Measurements from ENCODE around the gene ERP44. TPM values are rescaled to one million over a fixed set of nuclear protein-coding genes. Genes with fewer than 3 reads are reported as not detected.

The ERP44 gene
- total RNA-seq, 1 experiment from 2014 or later: 9.4 TPM

GRCh38 chr9:100131875-100132430 is 33.2 kb upstream of the ERP44 start:
- H3K9me2 ChIP-seq (ENCODE audit: insufficient read depth): no peaks in the 10 kb centered on the region
- intact Hi-C loops (cut with micrococcal nuclease): no loop called here
- H3K4me2 ChIP-seq (ENCODE audit: low read length): no peak overlapping the region
- no peaks in the 10 kb centered on the region for H3K27me3 ChIP-seq (ENCODE audit: insufficient read depth, low read length)
- TF ChIP-seq CEBPB (IDR thresholded peaks at IDR 0.05; ENCODE audit: low read depth) (no peak), ATF3 (IDR thresholded peaks at IDR 0.05) (no peak), ZNF274 (IDR thresholded peaks at IDR 0.05; ENCODE audit: low read depth, low read length) (no peak), ZFX (IDR thresholded peaks at IDR 0.05) (no peak), JUND (IDR thresholded peaks at IDR 0.05) (no peak), EGR1 (IDR thresholded peaks at IDR 0.05; ENCODE audit: low read depth) (no peak)
- TF ChIP-seq, protein P1, sequence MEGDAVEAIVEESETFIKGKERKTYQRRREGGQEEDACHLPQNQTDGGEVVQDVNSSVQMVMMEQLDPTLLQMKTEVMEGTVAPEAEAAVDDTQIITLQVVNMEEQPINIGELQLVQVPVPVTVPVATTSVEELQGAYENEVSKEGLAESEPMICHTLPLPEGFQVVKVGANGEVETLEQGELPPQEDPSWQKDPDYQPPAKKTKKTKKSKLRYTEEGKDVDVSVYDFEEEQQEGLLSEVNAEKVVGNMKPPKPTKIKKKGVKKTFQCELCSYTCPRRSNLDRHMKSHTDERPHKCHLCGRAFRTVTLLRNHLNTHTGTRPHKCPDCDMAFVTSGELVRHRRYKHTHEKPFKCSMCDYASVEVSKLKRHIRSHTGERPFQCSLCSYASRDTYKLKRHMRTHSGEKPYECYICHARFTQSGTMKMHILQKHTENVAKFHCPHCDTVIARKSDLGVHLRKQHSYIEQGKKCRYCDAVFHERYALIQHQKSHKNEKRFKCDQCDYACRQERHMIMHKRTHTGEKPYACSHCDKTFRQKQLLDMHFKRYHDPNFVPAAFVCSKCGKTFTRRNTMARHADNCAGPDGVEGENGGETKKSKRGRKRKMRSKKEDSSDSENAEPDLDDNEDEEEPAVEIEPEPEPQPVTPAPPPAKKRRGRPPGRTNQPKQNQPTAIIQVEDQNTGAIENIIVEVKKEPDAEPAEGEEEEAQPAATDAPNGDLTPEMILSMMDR (IDR thresholded peaks at IDR 0.05 in 2 of 3, conservative IDR thresholded peaks at IDR 0.05 in 1 of 3; ENCODE audit: borderline replicate concordance in 1 of 3, insufficient read depth in 1 of 3, low read depth in 2 of 3, low read length in 2 of 3): no peak
- no peaks in the 10 kb centered on the region for H3K9me3 ChIP-seq (ENCODE audit: control insufficient read depth in 1 of 2, insufficient read depth in 1 of 2, low read depth in 1 of 2, low read length in 2 of 2)
- H2AFZ ChIP-seq (ENCODE audit: low read depth, low read length, poor library complexity, severe bottlenecking): no peak overlapping the region
- no peaks in the 10 kb centered on the region for H4K20me1 ChIP-seq (ENCODE audit: insufficient read depth)
- ChIA-PET CTCF (no interaction called here), POLR2A (no interaction called here), RAD21 (ENCODE audit: low non-redundant PET in 1 of 2, low total read pairs in 2 of 2, uncharacterized antibody in 2 of 2, unreplicated experiment in 2 of 2) (no interaction called here)
- ATAC-seq (no peak), DNase-seq (ENCODE audit: low read depth, low spot score) (no peak)
- no peak overlapping the region for H3K9ac ChIP-seq (ENCODE audit: low read length)
- H3K27ac ChIP-seq (ENCODE audit: low read depth, low read length): no peak overlapping the region
- no peaks in the 10 kb centered on the region for H3K36me3 ChIP-seq (ENCODE audit: control insufficient read depth in 1 of 2, insufficient read depth in 2 of 2, low read length in 2 of 2)
- no TSS peak for BruUV-seq (replicated peaks)
- H3K4me3 ChIP-seq (replicated peaks in 1 of 2; ENCODE audit: low read depth in 1 of 2, low read length in 2 of 2): no peak overlapping the region
- no peaks in the 10 kb centered on the region for H3K79me2 ChIP-seq (ENCODE audit: insufficient read depth, low read length)
- H3K4me1 ChIP-seq (ENCODE audit: control insufficient read depth in 1 of 2, insufficient read depth in 2 of 2, low read length in 2 of 2): no peaks in the 10 kb centered on the region

GRCh38 chr9:100131216-100131615 is 32.4 kb upstream of the ERP44 start:
- no peaks in the 10 kb centered on the region for H3K36me3 ChIP-seq (ENCODE audit: control insufficient read depth in 1 of 2, insufficient read depth in 2 of 2, low read length in 2 of 2)
- no peaks in the 10 kb centered on the region for H4K20me1 ChIP-seq (ENCODE audit: insufficient read depth)
- intact Hi-C loops (cut with micrococcal nuclease): no loop called here
- BruUV-seq (replicated peaks): no TSS peak
- no peak overlapping the region for H2AFZ ChIP-seq (ENCODE audit: low read depth, low read length, poor library complexity, severe bottlenecking)
- ChIA-PET POLR2A (no interaction called here), RAD21 (ENCODE audit: low non-redundant PET in 1 of 2, low total read pairs in 2 of 2, uncharacterized antibody in 2 of 2, unreplicated experiment in 2 of 2) (no interaction called here), CTCF (no interaction called here)
- H3K9me3 ChIP-seq (ENCODE audit: control insufficient read depth in 1 of 2, insufficient read depth in 1 of 2, low read depth in 1 of 2, low read length in 2 of 2): no peaks in the 10 kb centered on the region
- DNase-seq (ENCODE audit: low read depth, low spot score) (no peak), ATAC-seq (no peak)
- H3K9ac ChIP-seq (ENCODE audit: low read length): no peak overlapping the region
- no peaks in the 10 kb centered on the region for H3K4me1 ChIP-seq (ENCODE audit: control insufficient read depth in 1 of 2, insufficient read depth in 2 of 2, low read length in 2 of 2)
- H3K79me2 ChIP-seq (ENCODE audit: insufficient read depth, low read length): no peaks in the 10 kb centered on the region
- no peak overlapping the region for H3K27ac ChIP-seq (ENCODE audit: low read depth, low read length)
- no peaks in the 10 kb centered on the region for H3K27me3 ChIP-seq (ENCODE audit: insufficient read depth, low read length)
- H3K4me3 ChIP-seq (replicated peaks in 1 of 2; ENCODE audit: low read depth in 1 of 2, low read length in 2 of 2): no peak overlapping the region
- no peak overlapping the region for H3K4me2 ChIP-seq (ENCODE audit: low read length)
- no peaks in the 10 kb centered on the region for H3K9me2 ChIP-seq (ENCODE audit: insufficient read depth)
- TF ChIP-seq ZNF274 (IDR thresholded peaks at IDR 0.05; ENCODE audit: low read depth, low read length) (no peak), YY1 (IDR thresholded peaks at IDR 0.05; ENCODE audit: extremely low read depth, insufficient replicate concordance, low read depth, low read length) (no peak), REST (IDR thresholded peaks at IDR 0.05; ENCODE audit: low read depth) (no peak), EGR1 (IDR thresholded peaks at IDR 0.05; ENCODE audit: low read depth) (no peak), JUND (IDR thresholded peaks at IDR 0.05) (no peak), EZH2phosphoT487 (IDR thresholded peaks at IDR 0.05; ENCODE audit: borderline replicate concordance) (no peak), RAD21 (IDR thresholded peaks at IDR 0.05; ENCODE audit: low read depth) (no peak), FOSL1 (IDR thresholded peaks at IDR 0.05; ENCODE audit: low read depth) (no peak), TCF7L2 (IDR thresholded peaks at IDR 0.05; ENCODE audit: borderline replicate concordance, extremely low read depth, insufficient read depth, insufficient read length) (no peak), CEBPB (IDR thresholded peaks at IDR 0.05; ENCODE audit: low read depth) (no peak)
- TF ChIP-seq, protein P2, sequence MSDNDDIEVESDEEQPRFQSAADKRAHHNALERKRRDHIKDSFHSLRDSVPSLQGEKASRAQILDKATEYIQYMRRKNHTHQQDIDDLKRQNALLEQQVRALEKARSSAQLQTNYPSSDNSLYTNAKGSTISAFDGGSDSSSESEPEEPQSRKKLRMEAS (IDR thresholded peaks at IDR 0.05): no peak

Measured in HCT116 (cell line).